Tibial artery (tissue), 4 donors: ENCODE data around the gene ANKRD13A.

Experiments used
- DNase-seq, 2 donors: peaks; one replicate each; pipeline ENCODE4 v3.0.0-alpha.2; 2019
- H3K27ac ChIP-seq, 2 donors: fragments of 200-600 bp; sonication (generic) in 1 of 2; 1 replicate in 1 of 2; 2 replicates in 1 of 2; pipeline ENCODE4 v1.5.1; 2018 to 2019; ENCODE audit warnings: mild to moderate bottlenecking in 1 of 2
- H3K27me3 ChIP-seq, 2 donors: fragments of 200-600 bp; sonication (generic) in 1 of 2; one replicate each; pipeline versions ENCODE4 v1.5.1 to v1.6.0; 2016 to 2019
- H3K36me3 ChIP-seq, 3 donors: fragments of 200-600 bp; sonication (generic) in 2 of 3; one replicate each; pipeline ENCODE4 v1.5.1; 2016 to 2019; ENCODE audit warnings: mild to moderate bottlenecking in 2 of 3
- H3K4me1 ChIP-seq, 4 donors: fragments of 200-600 bp; sonication (generic) in 2 of 4; 1 replicate in 3 of 4; 2 replicates in 1 of 4; pipeline ENCODE4 v1.5.1; 2016 to 2019
- H3K4me3 ChIP-seq, 2 donors: fragments of 200-600 bp; sonication (generic) in 1 of 2; 1 replicate in 1 of 2; 2 replicates in 1 of 2; pipeline ENCODE4 v1.5.1; 2018 to 2019; ENCODE audit warnings: mild to moderate bottlenecking in 2 of 2
- H3K9me3 ChIP-seq, 3 donors: fragments of 200-600 bp; sonication (generic) in 1 of 3; one replicate each; pipeline ENCODE4 v1.5.1; 2016 to 2019
- intact Hi-C: fragments of 100-400 bp; cut with DNase I; formaldehyde crosslinking; loops from one replicate; pipeline ENCODE4 v1.15.0; 2023; ENCODE audit warnings: low total_unique reads
- TF ChIP-seq, protein P1 (sequence below), 2 experiments: fragments of 200-600 bp in 1 of 2; fragments of 450-650 bp in 1 of 2; IDR thresholded peaks; one replicate each; pipeline ENCODE4 v1.5.1; 2017 to 2019; ENCODE audit warnings: antibody characterized with exemption in 2 of 2, mild to moderate bottlenecking in 1 of 2, moderate library complexity in 1 of 2

Gene ANKRD13A

DNA sequence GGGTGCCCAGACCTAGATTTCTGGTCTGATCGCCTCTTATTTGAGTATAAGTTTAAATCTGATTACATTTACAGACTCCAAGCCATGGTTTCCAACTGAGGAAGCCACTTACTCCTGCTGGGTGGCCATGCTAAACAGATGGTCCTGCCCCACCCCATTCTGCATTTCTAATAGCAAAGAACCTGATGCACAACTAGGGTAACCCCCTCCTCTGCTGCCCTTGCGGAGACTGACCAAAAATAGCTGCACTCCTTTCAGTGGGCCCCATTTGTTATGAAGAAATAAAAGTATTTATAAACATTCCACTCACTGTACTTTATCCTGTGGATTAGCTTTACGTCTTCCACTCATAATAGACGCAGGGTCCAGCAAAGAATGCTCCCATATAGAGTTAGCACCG is 9.8 kb upstream of the ANKRD13A start:
- H3K4me3 ChIP-seq, result no peak overlapping the region
- intact Hi-C loops, result no loop called here
- TF ChIP-seq, protein P1, sequence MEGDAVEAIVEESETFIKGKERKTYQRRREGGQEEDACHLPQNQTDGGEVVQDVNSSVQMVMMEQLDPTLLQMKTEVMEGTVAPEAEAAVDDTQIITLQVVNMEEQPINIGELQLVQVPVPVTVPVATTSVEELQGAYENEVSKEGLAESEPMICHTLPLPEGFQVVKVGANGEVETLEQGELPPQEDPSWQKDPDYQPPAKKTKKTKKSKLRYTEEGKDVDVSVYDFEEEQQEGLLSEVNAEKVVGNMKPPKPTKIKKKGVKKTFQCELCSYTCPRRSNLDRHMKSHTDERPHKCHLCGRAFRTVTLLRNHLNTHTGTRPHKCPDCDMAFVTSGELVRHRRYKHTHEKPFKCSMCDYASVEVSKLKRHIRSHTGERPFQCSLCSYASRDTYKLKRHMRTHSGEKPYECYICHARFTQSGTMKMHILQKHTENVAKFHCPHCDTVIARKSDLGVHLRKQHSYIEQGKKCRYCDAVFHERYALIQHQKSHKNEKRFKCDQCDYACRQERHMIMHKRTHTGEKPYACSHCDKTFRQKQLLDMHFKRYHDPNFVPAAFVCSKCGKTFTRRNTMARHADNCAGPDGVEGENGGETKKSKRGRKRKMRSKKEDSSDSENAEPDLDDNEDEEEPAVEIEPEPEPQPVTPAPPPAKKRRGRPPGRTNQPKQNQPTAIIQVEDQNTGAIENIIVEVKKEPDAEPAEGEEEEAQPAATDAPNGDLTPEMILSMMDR (IDR thresholded peaks at IDR 0.05), result no peak
- peaks cover 34 to 68% (median 62%) of the 10 kb centered on the region in 3 donors for H3K36me3 ChIP-seq
- no peaks in the 10 kb centered on the region for H3K27me3 ChIP-seq
- H3K9me3 ChIP-seq, result no peaks in the 10 kb centered on the region
- H3K27ac ChIP-seq, result no peak overlapping the region
- peaks cover 0 to 12% (median 8%) of the 10 kb centered on the region in 4 donors for H3K4me1 ChIP-seq
- DNase-seq, result no peak

DNA sequence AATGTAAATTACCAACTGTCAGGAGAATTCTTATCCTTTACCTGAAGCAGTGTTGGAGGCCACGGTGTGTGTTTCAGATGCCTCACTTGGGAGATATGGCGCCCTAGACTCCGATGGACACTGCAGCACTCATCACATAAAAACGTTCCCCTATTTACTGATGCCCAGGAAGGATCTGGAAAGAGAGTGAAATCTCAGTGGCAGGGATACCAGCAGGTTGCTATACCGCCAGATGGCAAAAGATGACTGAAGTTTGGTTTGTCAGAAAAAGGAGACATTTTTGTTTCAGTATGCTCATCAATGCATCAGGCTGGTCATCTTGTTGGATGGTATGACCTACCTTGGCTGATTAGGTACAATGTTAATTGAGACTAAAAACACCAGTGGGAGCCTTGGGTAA is 7.6 kb upstream of the ANKRD13A start:
- Histone ChIP-seq H3K27ac (no peak overlapping the region), H3K9me3 (no peaks in the 10 kb centered on the region), H3K27me3 (no peaks in the 10 kb centered on the region), H3K4me1 (peaks cover 0 to 27% (median 19%) of the 10 kb centered on the region in 4 donors), H3K36me3 (peaks cover 34 to 46% (median 41%) of the 10 kb centered on the region in 3 donors), H3K4me3 (no peak overlapping the region)
- no peak for DNase-seq
- intact Hi-C loops, result no loop called here
- TF ChIP-seq, protein P1 (IDR thresholded peaks at IDR 0.05), result no peak

DNA sequence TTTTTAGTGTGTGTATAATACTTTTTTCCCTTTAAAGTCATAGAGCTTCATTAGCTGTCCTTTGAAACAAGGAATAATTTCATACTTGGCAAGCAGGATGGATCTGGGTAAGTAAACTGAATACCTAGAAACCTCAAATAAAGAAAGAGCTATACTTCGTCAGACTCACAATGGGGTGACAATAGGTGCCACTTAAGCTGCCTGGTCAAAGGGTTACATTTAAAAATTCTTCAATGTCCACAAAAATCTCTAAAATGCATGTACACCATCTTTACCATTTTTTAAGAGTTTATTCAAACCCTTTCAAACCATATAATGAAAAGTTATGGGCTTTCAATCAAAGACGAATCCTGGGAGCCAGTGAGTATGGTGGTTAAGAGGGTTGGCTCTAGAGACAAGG is 6.1 kb upstream of the ANKRD13A start:
- TF ChIP-seq, protein P1 (IDR thresholded peaks at IDR 0.05), result no peak
- DNase-seq, result no peak
- intact Hi-C loops, result no loop called here
- no peak overlapping the region for H3K4me3 ChIP-seq
- no peaks in the 10 kb centered on the region for H3K27me3 ChIP-seq
- H3K4me1 ChIP-seq, result peaks cover 0 to 33% (median 19%) of the 10 kb centered on the region in 4 donors
- no peak overlapping the region for H3K27ac ChIP-seq
- no peaks in the 10 kb centered on the region for H3K9me3 ChIP-seq
- H3K36me3 ChIP-seq, result peaks cover 19 to 31% (median 27%) of the 10 kb centered on the region in 3 donors

DNA sequence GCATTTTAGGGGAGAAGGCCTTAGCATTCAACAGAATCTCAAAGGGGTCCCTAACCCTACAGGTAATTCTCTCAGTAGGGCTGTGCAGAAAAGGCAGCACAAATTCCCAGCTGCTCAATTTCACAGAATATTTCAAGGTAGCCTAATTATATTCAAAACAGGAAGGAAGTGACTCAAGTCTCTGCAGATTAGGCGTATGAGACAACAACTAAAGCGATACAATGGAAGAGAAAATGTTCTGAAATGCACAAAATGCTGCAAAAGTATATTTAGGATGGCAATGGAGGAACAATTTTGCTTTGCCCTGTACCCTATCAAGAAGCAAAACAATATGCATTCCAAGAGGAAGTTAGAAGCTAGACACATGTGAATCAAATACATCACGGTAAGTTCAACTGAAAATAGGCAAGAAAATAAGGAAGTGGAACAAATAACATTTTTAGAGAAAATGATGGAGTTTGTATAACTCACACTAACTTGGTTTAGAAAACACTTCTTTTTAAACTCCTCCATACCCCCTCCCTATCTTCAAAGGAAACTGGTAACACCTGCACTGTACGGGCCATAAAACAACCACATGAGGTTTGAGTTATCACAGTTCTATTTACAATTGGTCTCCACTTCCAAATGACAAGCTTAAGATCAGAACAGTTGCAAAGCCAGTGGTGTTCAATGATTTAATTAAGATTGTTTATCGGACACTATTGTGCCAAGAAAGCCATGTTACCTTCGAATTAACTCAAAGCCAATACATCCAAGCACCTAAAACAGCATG is 4.6 kb upstream of the ANKRD13A start:
- Histone ChIP-seq H3K9me3 (no peaks in the 10 kb centered on the region), H3K36me3 (peaks cover 4 to 16% (median 13%) of the 10 kb centered on the region in 3 donors), H3K27ac (peak overlapping the region in 1 of 2 donors; percentile 78), H3K4me3 (peak overlapping the region; percentile 93 to 100), H3K27me3 (no peaks in the 10 kb centered on the region), H3K4me1 (peaks cover 0 to 33% (median 19%) of the 10 kb centered on the region in 4 donors)
- intact Hi-C loops, result loop anchor here (5.0 kb wide), 1 partner anchor 422 kb away; the partner anchor contains the start of genes MMAB and MVK
- TF ChIP-seq, protein P1 (IDR thresholded peaks at IDR 0.05), result no peak
- DNase-seq, result no peak

DNA sequence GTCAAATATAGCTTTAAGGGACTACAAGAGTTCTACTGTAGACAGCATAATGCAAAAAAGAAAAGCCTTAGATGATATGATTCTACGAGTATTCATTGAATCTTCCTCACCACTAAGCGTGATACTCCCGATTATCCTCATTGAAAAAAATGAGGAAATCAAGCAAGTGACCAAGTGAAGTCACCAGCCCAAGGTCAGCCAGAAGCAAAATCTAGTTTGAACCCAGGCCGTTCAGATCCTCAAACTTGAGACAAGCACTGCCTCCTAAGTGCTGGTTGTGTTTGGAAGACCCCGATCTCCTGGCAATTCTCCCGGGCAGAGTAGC is 3.9 kb upstream of the ANKRD13A start:
- TF ChIP-seq, protein P1 (IDR thresholded peaks at IDR 0.05), result no peak
- peak overlapping the region; percentile 93 to 100 for H3K4me3 ChIP-seq
- H3K4me1 ChIP-seq, result peaks cover 0 to 36% (median 20%) of the 10 kb centered on the region in 4 donors
- no peak for DNase-seq
- peaks cover 0 to 12% (median 9%) of the 10 kb centered on the region in 3 donors for H3K36me3 ChIP-seq
- intact Hi-C loops, result loop anchor here (5.0 kb wide), 1 partner anchor 423 kb away; the partner anchor contains the start of genes MMAB and MVK
- no peaks in the 10 kb centered on the region for H3K27me3 ChIP-seq
- peak overlapping the region; percentile 76 to 78 for H3K27ac ChIP-seq
- no peaks in the 10 kb centered on the region for H3K9me3 ChIP-seq
